Psoas muscle (tissue), 8 donors: ENCODE data around the gene CALHM2. TPM values are rescaled to one million over a fixed set of nuclear protein-coding genes. Genes with fewer than 3 reads are reported as not detected.
"Not testable (repeated sequence)": the region's sequence is repeated elsewhere in the genome, so short reads cannot be mapped to it uniquely, and the experiment has no call there.

Experiments used
- ATAC-seq, 4 donors: fragments of 200-7000 bp; cut with Tn5 transposase; one replicate each; pipeline ENCODE4 v1.9.1; 2020; ENCODE audit warnings: moderate library complexity in 3 of 4, mild to moderate bottlenecking in 2 of 4
- DNase-seq, 2 donors: peaks; one replicate each; pipeline ENCODE4 v3.0.0-alpha.2; 2020
- H3K27ac ChIP-seq: fragments of 200-600 bp; one replicate; pipeline ENCODE4 v1.8.0; 2022
- H3K27me3 ChIP-seq, 3 donors: fragments of 200-600 bp in 1 of 3; one replicate each; pipeline versions ENCODE4 v1.6.1 to v1.8.0; 2013 to 2022; ENCODE audit warnings: low read length in 2 of 3, mild to moderate bottlenecking in 2 of 3, moderate library complexity in 1 of 3; ENCODE audit not compliant: insufficient read depth in 3 of 3
- H3K36me3 ChIP-seq, 2 donors: fragments of 200-600 bp in 1 of 2; one replicate each; pipeline versions ENCODE4 v1.6.1 to v1.8.0; 2013 to 2022; ENCODE audit warnings: low read depth in 1 of 2, mild to moderate bottlenecking in 1 of 2, moderate library complexity in 1 of 2; ENCODE audit not compliant: insufficient read depth in 1 of 2
- H3K4me1 ChIP-seq: fragments of 200-600 bp; one replicate; pipeline ENCODE4 v1.8.0; 2022
- H3K4me3 ChIP-seq: fragments of 200-600 bp; one replicate; pipeline ENCODE4 v1.8.0; 2022; ENCODE audit warnings: mild to moderate bottlenecking
- H3K9me3 ChIP-seq: fragments of 200-600 bp; one replicate; pipeline ENCODE4 v1.8.0; 2022
- WGBS, 3 donors: extraction: QIAGEN DNeasy Blood & Tissue Kit; methylation state at CpG; one replicate each; pipeline versions ENCODE4 v1.1.6 to v1.1.7; 2013; 5-methylcytosine and 5-hydroxymethylcytosine counted together
- intact Hi-C, 2 donors: fragments of 100-400 bp; cut with DNase I; formaldehyde crosslinking; loops; one replicate each; pipeline versions ENCODE4 v1.11.0 to v1.14.2; 2022
- polyA plus RNA-seq, 3 donors: library from polyadenylated mRNA; stranded (reverse); fragments of 200-250 nt; gene quantifications; one replicate each; pipeline ENCODE4 v1.2.3, GENCODE V29; 2013
- total RNA-seq, 4 donors: library from RNA; stranded (reverse); fragmentation: NEBNext Ultra II Directional in 2 of 4; extraction: Animal tissue kit (Norgen Biotek cat#: 25700) in 2 of 4; gene quantifications; one replicate each; pipeline versions ENCODE4 v1.2.1 to v1.2.4, GENCODE V29; 2021 to 2023
- TF ChIP-seq, protein P1 (sequence below): fragments of 200-600 bp; IDR thresholded peaks from one replicate; pipeline ENCODE4 v1.8.0; 2022; ENCODE audit warnings: antibody characterized with exemption
- donor health status: healthy with polysubstance abuse.
- donor health status: DM: no; HTN: no; CAD: no; lungs with moderate emphysema.
- donor health status: Bipolar disorder and iron deficiency.
- donor health status: healthy.
- donor health status: DM: yes; HTN: yes; CAD: no.
- donor health status: DM: no; HTN: no; CAD: no.
- donor health status: DM: no; HTN: no; CAD: no.
- donor health status: DM: yes; HTN: yes; CAD: no.

Gene CALHM2
- total and polyA plus RNA-seq, 7 donors = 6.3 to 9.3 (median 7.5) TPM

DNA sequence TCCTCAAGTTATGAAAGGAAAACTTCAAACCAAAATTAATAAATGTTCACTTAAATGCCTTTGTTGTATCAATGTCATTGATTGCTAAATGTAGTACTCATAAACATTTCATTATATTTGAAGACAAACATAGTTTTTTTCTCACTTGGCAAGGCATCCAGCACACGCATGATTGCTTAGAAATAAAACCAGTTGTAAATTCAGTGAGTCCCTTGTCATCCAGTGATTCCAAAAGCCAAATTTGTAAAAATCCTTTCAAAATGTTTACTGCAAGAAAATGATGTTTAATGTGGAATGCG, 35.2 kb upstream of the CALHM2 start:
- DNase-seq = no peak
- Histone ChIP-seq H3K4me3 (no peak overlapping the region), H3K4me1 (no peaks in the 10 kb centered on the region), H3K27ac (no peak overlapping the region), H3K36me3 (no peaks in the 10 kb centered on the region), H3K9me3 (no peaks in the 10 kb centered on the region), H3K27me3 (no peaks in the 10 kb centered on the region)
- TF ChIP-seq, protein P1, sequence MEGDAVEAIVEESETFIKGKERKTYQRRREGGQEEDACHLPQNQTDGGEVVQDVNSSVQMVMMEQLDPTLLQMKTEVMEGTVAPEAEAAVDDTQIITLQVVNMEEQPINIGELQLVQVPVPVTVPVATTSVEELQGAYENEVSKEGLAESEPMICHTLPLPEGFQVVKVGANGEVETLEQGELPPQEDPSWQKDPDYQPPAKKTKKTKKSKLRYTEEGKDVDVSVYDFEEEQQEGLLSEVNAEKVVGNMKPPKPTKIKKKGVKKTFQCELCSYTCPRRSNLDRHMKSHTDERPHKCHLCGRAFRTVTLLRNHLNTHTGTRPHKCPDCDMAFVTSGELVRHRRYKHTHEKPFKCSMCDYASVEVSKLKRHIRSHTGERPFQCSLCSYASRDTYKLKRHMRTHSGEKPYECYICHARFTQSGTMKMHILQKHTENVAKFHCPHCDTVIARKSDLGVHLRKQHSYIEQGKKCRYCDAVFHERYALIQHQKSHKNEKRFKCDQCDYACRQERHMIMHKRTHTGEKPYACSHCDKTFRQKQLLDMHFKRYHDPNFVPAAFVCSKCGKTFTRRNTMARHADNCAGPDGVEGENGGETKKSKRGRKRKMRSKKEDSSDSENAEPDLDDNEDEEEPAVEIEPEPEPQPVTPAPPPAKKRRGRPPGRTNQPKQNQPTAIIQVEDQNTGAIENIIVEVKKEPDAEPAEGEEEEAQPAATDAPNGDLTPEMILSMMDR = no peak
- ATAC-seq = no peak
- WGBS, 3 donors = 86 to 87% (median 86%) methylated on average over 2 of the region's 2 CpGs
- intact Hi-C loops = no loop called here

DNA sequence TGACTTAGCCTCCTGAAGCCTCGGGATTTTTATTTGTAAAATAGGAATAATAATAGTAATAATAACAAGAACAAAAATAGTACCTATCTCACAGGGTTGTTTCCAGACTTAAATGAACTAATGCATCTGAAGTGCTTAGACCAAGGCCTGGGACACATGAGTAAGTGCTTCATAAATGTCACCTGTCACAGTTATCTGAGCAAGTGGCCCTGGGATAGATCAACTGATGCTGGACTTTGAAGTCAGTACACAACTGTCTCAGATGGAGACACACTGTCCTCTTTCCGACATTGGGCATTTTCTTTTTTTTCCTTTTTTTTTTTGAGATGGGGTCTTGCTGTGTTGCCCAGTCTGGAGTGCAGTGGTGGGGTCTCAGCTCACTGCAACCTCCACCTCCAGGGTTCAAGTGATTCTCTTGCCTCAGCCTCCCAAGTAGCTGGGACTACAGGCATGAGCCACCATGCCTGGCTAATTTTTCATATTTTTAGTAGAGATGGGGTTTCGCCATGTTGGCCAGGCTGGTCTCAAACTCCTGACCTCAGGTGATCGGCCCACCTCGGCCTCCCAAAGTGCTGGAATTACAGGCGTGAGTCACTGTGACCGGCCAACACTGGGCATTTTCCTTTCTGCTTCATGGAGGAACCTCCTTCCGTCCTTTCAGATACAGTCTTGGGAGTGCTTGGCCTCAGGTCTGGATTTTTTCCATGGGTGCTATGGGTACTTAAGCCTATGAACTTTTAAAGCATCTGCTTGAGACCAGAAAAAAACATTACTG, 34.7 kb upstream of the CALHM2 start:
- H3K4me3 ChIP-seq, H3K4me1 ChIP-seq, intact Hi-C loops, ATAC-seq, H3K36me3 ChIP-seq, H3K27ac ChIP-seq, H3K27me3 ChIP-seq, H3K9me3 ChIP-seq: not testable (repeated sequence)
- peak in 1 of 2 donors; percentile 25 for DNase-seq
- WGBS, 3 donors = 83 to 91% (median 90%) methylated on average over 8 of the region's 8 CpGs

DNA sequence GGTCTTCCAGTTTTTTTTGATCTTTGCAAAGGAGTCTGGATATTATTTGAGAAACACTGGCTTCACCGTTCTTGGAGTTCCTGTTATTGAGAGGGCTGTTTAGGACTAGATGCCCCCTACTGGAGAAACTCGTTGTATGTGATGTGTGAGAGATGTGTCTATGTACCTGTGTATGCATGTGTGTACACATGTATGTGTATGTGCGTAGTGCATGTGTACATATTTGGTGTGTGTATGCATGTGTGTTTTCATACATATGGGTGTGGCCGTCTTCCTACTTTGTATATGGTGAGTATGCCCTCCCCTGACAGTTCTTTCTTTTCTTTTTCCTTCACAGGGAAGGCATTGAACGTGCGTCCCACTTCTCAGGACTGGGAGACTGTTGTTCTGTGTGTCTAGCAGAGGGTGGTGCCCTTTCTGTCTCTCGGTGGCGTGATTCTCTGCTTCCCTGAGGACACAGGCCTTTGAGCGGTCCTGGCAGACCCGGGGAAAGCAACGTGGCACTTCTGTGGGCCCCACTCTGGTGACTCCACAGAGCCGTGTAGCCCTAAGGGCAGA, 29.9 kb upstream of the CALHM2 start:
- Histone ChIP-seq H3K27ac (no peak overlapping the region), H3K4me1 (no peaks in the 10 kb centered on the region), H3K9me3 (no peaks in the 10 kb centered on the region), H3K4me3 (no peak overlapping the region), H3K27me3 (no peaks in the 10 kb centered on the region), H3K36me3 (no peaks in the 10 kb centered on the region)
- TF ChIP-seq, protein P1 = peak; percentile 59
- DNase-seq (peak in 1 of 2 donors; percentile 39), ATAC-seq (peak in 3 of 4 donors; percentile 41 to 69 (median 55))
- intact Hi-C loops = loop anchor here (2.0 to 5.0 kb wide), 2 partner anchors 65 kb away; no protein-coding TSS in a partner anchor
- 53 to 62% (median 53%) methylated on average over 12 of the region's 12 CpGs for WGBS, 3 donors

DNA sequence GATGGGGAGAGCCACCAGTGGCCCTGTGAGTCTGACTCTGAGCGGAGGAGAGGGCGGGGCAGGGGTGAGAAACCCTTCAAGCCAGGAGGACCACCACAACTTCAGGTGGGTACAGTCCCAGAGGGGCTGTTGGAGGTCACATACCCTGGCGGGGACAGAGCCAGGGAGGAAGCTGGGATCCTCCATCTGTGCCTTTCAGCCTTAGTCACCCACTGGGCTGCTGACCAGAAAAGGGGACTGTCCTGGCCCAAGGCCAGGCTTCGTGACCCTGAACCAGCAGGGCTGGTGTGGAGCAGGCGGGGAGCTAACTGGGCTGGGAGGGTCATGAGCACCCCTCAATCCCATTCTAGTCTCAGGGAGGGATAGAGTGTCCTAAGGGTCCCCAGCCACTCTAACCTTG, 28.4 kb upstream of the CALHM2 start:
- H3K27ac ChIP-seq = no peak overlapping the region
- H3K4me1 ChIP-seq = no peaks in the 10 kb centered on the region
- H3K27me3 ChIP-seq = no peaks in the 10 kb centered on the region
- WGBS, 3 donors = 68 to 75% (median 71%) methylated on average over 5 of the region's 5 CpGs
- peak; percentile 39 to 52 for DNase-seq
- TF ChIP-seq, protein P1 = no peak
- H3K36me3 ChIP-seq = no peaks in the 10 kb centered on the region
- no peaks in the 10 kb centered on the region for H3K9me3 ChIP-seq
- H3K4me3 ChIP-seq = no peak overlapping the region
- intact Hi-C loops = loop anchor here in 1 of 2 donors (5.0 kb wide), 1 partner anchor 63 kb away; no protein-coding TSS in a partner anchor
- ATAC-seq = peak in 3 of 4 donors; percentile 29 to 40 (median 36)

DNA sequence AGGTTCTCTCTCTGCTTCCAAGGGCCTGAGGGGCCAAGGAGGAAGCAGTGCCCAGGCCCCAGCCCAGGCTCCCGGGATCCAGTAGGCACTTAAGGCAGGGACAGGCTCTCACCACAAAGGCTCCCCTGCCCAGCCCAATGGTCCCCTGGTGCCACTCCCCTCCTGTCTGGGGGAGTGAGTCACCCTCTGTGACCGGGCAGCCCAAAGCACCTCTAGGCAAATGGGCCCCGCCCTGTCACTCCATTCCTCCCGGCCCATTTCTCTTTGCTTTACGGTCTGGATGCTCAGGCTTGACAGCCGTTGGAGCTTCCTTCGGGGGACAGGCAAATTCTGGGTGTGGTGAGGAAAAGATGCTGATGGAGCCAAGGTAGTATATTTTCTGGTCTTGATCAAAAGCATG, 27.0 kb upstream of the CALHM2 start, which contains the start of gene CALHM3:
TSS of gene CALHM3 (minus strand) at position 106 of the 400 bp plus-strand sequence. CDS start 208 bp downstream, outside the sequence.
- no peaks in the 10 kb centered on the region for H3K36me3 ChIP-seq
- ATAC-seq = no peak
- 67 to 82% (median 70%) methylated on average over 7 of the region's 7 CpGs for WGBS, 3 donors
- no peaks in the 10 kb centered on the region for H3K9me3 ChIP-seq
- intact Hi-C loops = no loop called here
- no peak within 1 kb of the TSS for H3K27ac ChIP-seq
- no peaks in the 10 kb centered on the region for H3K4me1 ChIP-seq
- no peaks in the 10 kb centered on the region for H3K27me3 ChIP-seq
- no peak for DNase-seq
- TF ChIP-seq, protein P1 = no peak
- H3K4me3 ChIP-seq = no peak within 1 kb of the TSS
